HepG2 (cell line): ENCODE results near the gene FJX1. TPM values are rescaled to one million over a fixed set of nuclear protein-coding genes. Genes with fewer than 3 reads are reported as not detected.

ENCODE experiments used
- CREM ChIP-seq, 2 experiments: sonication (generic) in 1 of 2; formaldehyde crosslinking in 1 of 2; IDR thresholded peaks; 2 replicates each; pipeline versions ENCODE4 v1.4.0 to v1.6.1; 2016 to 2020; ENCODE audit warnings: antibody characterized with exemption in 1 of 2, mild to moderate bottlenecking in 1 of 2, missing genetic modification reagents in 1 of 2
- FOXJ3 ChIP-seq: sonication (generic); formaldehyde crosslinking; IDR thresholded peaks from 2 replicates; pipeline ENCODE4 v1.4.0; 2020; ENCODE audit warnings: missing genetic modification reagents, mild to moderate bottlenecking, borderline replicate concordance
- JUND ChIP-seq: sonication (generic); formaldehyde crosslinking; IDR thresholded peaks from 2 replicates; pipeline ENCODE4 v1.8.0; 2022; ENCODE audit warnings: mild to moderate bottlenecking, missing genetic modification reagents
- PCBP1 ChIP-seq: fragments of 200-400 bp; formaldehyde crosslinking; IDR thresholded peaks from 2 replicates; pipeline ENCODE4 v1.6.1; 2017; ENCODE audit warnings: mild to moderate bottlenecking, low read depth, low read length, borderline replicate concordance
- ZNF577 ChIP-seq: sonication (generic); formaldehyde crosslinking; IDR thresholded peaks from 2 replicates; pipeline ENCODE4 v1.4.0; 2020; ENCODE audit warnings: mild to moderate bottlenecking, low read depth, missing genetic modification reagents, borderline replicate concordance
- ZNF678 ChIP-seq: sonication (generic); formaldehyde crosslinking; IDR thresholded peaks from 2 replicates; pipeline ENCODE4 v1.4.0; 2020; ENCODE audit warnings: mild to moderate bottlenecking, missing genetic modification reagents
- ZNF768 ChIP-seq: sonication (generic); formaldehyde crosslinking; IDR thresholded peaks from 2 replicates; pipeline ENCODE4 v1.4.0; 2020; ENCODE audit warnings: missing genetic modification reagents
- ZNF850 ChIP-seq: sonication (generic); formaldehyde crosslinking; conservative IDR thresholded peaks from 2 replicates; pipeline ENCODE4 v1.9.0; 2021; ENCODE audit warnings: mild to moderate bottlenecking, missing genetic modification reagents
- polyA plus RNA-seq, 8 experiments: library from polyadenylated mRNA; depleted of rRNA in 3 of 8; stranded (reverse) in 7 of 8; unstranded in 1 of 8; fragments of >200 nt; fragmentation: Illumina TruSeq in 4 of 8; extraction: Trizol in 4 of 8; gene quantifications; 2 replicates each; pipeline versions ENCODE4 v1.2.1 to v1.2.3, GENCODE V29; 2011 to 2016; ENCODE audit warnings: low read depth in 4 of 8, missing spikeins in 1 of 8, mixed read lengths in 1 of 8; ENCODE audit not compliant: insufficient read depth in 1 of 8
- total RNA-seq, 5 experiments: library from RNA; depleted of rRNA; stranded (reverse); fragments of >200 nt; fragmentation: Illumina TruSeq; extraction: Trizol; gene quantifications; 2 replicates each; pipeline ENCODE4 v1.2.3, GENCODE V29; 2016; ENCODE audit warnings: low read depth in 1 of 5
- TF ChIP-seq, protein P1 (sequence below): sonication (generic); formaldehyde crosslinking; IDR thresholded peaks from 2 replicates; pipeline ENCODE4 v1.4.0; 2020; ENCODE audit warnings: missing genetic modification reagents, borderline replicate concordance
- TF ChIP-seq, protein P2 (sequence below): sonication (generic); formaldehyde crosslinking; IDR thresholded peaks from 2 replicates; pipeline ENCODE4 v1.4.0; 2020; ENCODE audit warnings: missing genetic modification reagents
- TF ChIP-seq, protein P3 (sequence below): IDR thresholded peaks from 2 replicates; pipeline ENCODE4 v1.6.1; 2012; ENCODE audit warnings: inconsistent platforms
- TF ChIP-seq, protein P4 (sequence below): IDR thresholded peaks from 2 replicates; pipeline ENCODE4 v1.6.1; 2016; ENCODE audit warnings: mild to moderate bottlenecking, missing biosample characterization, missing genetic modification reagents
- TF ChIP-seq, protein P5 (sequence below): sonication (generic); formaldehyde crosslinking; IDR thresholded peaks from 2 replicates; pipeline ENCODE4 v1.4.0; 2020; ENCODE audit warnings: missing genetic modification reagents, mild to moderate bottlenecking, borderline replicate concordance

The FJX1 gene
- total and polyA plus RNA-seq, 2 of the 13 experiments (the other 11 are each of a cell fraction or from before 2014, with no cell fraction given): 0.40 to 0.82 TPM

DNA sequence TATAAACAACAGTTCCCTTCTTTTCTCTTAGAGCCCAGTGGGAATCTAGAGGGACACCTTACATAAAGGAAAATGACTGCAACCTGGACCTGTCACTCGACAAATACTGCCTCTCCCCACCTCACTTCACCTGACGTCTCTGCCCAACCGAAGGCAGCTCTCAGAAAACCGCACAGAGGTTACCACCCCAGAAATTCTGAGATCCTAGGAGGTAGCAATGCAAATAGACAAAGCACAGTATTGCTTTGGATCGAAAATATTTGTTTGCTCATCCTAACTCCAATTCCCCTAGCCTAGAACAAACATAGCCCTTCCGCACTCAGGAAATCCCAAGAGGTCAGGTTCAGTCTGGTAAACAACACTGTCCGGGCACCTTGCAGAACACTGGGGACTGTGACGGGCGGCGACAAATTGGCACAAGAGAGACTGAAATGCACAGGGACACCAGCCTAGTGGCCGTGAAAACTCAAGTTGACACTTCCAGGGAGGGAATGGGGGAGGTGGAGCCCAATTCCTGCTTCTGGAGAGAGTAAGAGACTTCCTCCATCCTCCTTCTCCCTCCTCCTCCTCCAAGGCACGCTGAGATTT, 43.9 kb downstream of the FJX1 start (continued):
- TF ChIP-seq, protein P1, sequence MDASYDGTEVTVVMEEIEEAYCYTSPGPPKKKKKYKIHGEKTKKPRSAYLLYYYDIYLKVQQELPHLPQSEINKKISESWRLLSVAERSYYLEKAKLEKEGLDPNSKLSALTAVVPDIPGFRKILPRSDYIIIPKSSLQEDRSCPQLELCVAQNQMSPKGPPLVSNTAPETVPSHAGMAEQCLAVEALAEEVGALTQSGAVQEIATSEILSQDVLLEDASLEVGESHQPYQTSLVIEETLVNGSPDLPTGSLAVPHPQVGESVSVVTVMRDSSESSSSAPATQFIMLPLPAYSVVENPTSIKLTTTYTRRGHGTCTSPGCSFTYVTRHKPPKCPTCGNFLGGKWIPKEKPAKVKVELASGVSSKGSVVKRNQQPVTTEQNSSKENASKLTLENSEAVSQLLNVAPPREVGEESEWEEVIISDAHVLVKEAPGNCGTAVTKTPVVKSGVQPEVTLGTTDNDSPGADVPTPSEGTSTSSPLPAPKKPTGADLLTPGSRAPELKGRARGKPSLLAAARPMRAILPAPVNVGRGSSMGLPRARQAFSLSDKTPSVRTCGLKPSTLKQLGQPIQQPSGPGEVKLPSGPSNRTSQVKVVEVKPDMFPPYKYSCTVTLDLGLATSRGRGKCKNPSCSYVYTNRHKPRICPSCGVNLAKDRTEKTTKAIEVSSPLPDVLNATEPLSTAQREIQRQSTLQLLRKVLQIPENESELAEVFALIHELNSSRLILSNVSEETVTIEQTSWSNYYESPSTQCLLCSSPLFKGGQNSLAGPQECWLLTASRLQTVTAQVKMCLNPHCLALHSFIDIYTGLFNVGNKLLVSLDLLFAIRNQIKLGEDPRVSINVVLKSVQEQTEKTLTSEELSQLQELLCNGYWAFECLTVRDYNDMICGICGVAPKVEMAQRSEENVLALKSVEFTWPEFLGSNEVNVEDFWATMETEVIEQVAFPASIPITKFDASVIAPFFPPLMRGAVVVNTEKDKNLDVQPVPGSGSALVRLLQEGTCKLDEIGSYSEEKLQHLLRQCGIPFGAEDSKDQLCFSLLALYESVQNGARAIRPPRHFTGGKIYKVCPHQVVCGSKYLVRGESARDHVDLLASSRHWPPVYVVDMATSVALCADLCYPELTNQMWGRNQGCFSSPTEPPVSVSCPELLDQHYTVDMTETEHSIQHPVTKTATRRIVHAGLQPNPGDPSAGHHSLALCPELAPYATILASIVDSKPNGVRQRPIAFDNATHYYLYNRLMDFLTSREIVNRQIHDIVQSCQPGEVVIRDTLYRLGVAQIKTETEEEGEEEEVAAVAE (CRISPR knock-in tag): no peak
- no peak for TF ChIP-seq ZNF850 (CRISPR knock-in tag)
- peak; percentile 43; the same call in 1 of the 2 replicates for TF ChIP-seq JUND (CRISPR knock-in tag)
- peak; percentile 66; the same call in 1 of the 2 replicates for TF ChIP-seq CREM (IDR thresholded peaks at IDR 0.05)
- TF ChIP-seq CREM (CRISPR knock-in tag; IDR thresholded peaks at IDR 0.05): no peak
- TF ChIP-seq, protein P2, sequence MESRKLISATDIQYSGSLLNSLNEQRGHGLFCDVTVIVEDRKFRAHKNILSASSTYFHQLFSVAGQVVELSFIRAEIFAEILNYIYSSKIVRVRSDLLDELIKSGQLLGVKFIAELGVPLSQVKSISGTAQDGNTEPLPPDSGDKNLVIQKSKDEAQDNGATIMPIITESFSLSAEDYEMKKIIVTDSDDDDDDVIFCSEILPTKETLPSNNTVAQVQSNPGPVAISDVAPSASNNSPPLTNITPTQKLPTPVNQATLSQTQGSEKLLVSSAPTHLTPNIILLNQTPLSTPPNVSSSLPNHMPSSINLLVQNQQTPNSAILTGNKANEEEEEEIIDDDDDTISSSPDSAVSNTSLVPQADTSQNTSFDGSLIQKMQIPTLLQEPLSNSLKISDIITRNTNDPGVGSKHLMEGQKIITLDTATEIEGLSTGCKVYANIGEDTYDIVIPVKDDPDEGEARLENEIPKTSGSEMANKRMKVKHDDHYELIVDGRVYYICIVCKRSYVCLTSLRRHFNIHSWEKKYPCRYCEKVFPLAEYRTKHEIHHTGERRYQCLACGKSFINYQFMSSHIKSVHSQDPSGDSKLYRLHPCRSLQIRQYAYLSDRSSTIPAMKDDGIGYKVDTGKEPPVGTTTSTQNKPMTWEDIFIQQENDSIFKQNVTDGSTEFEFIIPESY (CRISPR knock-in tag): peak; percentile 6; the same call in 1 of the 2 replicates
- TF ChIP-seq, protein P3, sequence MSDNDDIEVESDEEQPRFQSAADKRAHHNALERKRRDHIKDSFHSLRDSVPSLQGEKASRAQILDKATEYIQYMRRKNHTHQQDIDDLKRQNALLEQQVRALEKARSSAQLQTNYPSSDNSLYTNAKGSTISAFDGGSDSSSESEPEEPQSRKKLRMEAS: no peak
- peak; percentile 87; the same call in 1 of the 2 replicates for TF ChIP-seq FOXJ3
- TF ChIP-seq ZNF678 (CRISPR knock-in tag): no peak
- TF ChIP-seq, protein P4, sequence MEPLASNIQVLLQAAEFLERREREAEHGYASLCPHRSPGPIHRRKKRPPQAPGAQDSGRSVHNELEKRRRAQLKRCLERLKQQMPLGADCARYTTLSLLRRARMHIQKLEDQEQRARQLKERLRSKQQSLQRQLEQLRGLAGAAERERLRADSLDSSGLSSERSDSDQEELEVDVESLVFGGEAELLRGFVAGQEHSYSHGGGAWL (CRISPR knock-in tag): no peak
- TF ChIP-seq ZNF768: no peak
- TF ChIP-seq, protein P5, sequence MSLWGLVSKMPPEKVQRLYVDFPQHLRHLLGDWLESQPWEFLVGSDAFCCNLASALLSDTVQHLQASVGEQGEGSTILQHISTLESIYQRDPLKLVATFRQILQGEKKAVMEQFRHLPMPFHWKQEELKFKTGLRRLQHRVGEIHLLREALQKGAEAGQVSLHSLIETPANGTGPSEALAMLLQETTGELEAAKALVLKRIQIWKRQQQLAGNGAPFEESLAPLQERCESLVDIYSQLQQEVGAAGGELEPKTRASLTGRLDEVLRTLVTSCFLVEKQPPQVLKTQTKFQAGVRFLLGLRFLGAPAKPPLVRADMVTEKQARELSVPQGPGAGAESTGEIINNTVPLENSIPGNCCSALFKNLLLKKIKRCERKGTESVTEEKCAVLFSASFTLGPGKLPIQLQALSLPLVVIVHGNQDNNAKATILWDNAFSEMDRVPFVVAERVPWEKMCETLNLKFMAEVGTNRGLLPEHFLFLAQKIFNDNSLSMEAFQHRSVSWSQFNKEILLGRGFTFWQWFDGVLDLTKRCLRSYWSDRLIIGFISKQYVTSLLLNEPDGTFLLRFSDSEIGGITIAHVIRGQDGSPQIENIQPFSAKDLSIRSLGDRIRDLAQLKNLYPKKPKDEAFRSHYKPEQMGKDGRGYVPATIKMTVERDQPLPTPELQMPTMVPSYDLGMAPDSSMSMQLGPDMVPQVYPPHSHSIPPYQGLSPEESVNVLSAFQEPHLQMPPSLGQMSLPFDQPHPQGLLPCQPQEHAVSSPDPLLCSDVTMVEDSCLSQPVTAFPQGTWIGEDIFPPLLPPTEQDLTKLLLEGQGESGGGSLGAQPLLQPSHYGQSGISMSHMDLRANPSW: no peak
- no peak for TF ChIP-seq ZNF577 (CRISPR knock-in tag)
- TF ChIP-seq PCBP1: no peak
